ENCODE data around the gene TIMM44.
"Not testable (repeated sequence)": the region's sequence is repeated elsewhere in the genome, so short reads cannot be mapped to it uniquely, and the experiment has no call there.

TIMM44 gene

DNA sequence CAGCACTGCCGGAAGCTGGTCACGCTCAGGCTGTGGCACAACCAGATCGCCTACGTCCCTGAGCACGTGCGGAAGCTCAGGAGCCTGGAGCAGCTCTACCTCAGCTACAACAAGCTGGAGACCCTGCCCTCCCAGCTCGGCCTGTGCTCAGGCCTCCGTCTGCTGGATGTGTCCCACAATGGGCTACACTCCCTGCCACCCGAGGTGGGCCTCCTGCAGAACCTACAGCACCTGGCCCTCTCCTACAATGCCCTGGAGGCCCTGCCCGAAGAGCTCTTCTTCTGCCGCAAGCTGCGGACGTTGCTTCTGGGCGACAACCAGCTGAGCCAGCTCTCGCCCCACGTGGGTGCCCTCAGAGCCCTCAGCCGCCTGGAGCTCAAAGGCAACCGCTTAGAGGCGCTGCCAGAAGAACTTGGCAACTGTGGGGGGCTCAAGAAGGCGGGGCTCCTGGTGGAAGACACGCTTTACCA lies 43.0 kb downstream of the TIMM44 start:
- DNase-seq (ENCODE audit: low read depth): no peak

DNA sequence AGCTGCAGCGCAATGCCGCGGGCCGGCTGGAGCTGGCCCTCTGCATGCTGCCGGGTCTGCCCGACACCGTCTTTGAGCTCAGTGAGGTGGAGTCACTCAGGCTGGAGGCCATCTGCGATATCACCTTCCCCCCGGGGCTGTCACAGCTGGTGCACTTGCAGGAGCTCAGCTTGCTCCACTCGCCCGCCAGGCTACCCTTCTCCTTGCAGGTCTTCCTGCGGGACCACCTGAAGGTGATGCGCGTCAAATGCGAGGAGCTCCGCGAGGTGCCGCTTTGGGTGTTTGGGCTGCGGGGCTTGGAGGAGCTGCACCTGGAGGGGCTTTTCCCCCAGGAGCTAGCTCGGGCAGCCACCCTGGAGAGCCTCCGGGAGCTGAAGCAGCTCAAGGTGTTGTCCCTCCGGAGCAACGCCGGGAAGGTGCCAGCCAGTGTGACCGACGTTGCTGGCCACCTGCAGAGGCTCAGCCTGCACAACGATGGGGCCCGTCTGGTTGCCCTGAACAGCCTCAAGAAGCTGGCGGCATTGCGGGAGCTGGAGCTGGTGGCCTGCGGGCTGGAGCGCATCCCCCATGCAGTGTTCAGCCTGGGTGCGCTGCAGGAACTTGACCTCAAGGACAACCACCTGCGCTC lies 43.6 kb downstream of the TIMM44 start:
- no peak for DNase-seq (ENCODE audit: low read depth)

DNA sequence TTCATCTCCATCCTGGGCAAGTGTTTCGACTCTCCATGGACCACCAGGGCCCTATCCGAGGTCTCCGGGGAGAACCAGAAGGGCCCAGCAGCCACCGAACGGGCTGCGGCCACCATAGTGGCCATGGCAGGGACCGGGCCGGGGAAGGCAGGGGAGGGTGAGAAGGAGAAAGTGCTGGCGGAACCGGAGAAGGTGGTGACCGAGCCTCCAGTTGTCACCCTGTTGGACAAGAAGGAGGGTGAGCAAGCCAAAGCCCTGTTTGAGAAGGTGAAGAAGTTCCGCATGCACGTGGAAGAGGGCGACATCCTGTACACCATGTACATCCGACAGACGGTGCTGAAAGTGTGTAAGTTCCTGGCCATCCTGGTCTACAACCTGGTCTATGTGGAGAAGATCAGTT lies 44.5 kb downstream of the TIMM44 start:
- no peak for DNase-seq (ENCODE audit: low read depth)

- no peak for DNase-seq (ENCODE audit: low read depth)
Measured at GRCh38 chr19:7897292-7897691, 46.2 kb downstream of the TIMM44 start.

GRCh38 chr19:7895565-7895964 lies 47.9 kb downstream of the TIMM44 start:
- no peak for DNase-seq (ENCODE audit: low read depth)

- DNase-seq (ENCODE audit: low read depth): no peak
Measured at GRCh38 chr19:7894612-7895309, 48.7 kb downstream of the TIMM44 start.

- DNase-seq (ENCODE audit: low read depth): not testable (repeated sequence)
Measured at GRCh38 chr19:7893362-7894101, 49.9 kb downstream of the TIMM44 start.

DNA sequence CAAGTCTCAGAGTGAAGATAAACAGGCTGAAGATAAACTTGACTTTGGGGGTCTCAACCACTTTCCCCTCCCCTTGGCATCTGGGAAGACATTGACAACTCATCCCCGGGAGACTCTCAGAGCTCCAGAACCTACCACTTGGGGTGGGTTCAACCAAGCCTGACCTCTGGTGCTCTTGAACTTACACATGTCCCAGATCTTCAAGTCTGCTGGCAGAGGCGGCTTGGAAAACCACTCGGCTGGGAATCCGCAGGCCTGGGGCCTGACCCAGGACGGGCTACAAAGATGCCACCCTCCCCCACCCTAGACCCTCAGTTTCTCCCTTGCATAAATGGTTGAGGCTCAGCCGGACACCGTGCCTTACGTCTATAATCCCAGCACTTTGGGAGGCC lies 54.6 kb downstream of the TIMM44 start:
- DNase-seq (ENCODE audit: low read depth): no peak

DNA sequence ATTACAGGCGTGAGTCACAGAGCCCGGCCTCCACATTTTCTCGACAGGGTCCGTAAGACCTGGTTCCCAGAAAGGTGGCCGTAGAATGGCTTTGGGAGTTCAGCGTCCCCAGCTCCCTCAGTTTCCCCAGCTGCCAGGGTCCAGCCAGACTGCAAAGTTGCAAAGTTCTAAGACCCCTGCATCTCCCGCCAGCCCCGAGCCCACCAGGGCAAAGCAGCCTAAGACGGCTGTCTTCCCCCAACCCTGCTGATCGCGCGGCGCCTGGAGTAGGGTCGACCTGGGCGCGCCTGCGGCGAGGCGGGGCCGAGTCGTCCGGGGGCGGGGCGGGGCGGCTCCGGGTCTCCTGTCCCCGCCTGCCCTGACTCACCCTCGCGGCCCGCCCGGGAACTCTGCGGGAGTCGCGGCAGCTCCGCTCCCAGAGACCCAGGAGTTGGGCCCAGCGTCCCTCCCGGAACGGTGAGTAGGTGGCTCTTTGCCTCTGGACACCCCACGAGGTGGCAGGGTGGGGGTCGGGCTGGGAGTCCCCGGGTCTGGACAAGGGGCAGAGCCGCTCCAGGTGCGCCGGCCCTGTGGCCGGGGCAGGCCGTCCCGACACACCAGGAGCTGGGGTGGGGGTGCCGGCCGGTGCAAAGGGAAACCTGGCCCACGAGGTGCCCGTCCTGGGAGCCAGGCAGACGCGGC lies 55.2 kb downstream of the TIMM44 start, which contains the start of gene LRRC8E:
LRRC8E (plus strand) TSS at position 366 of the 681 bp plus-strand sequence. CDS start 7,094 bp downstream, outside the sequence.
- no peak for DNase-seq (ENCODE audit: low read depth)

DNA sequence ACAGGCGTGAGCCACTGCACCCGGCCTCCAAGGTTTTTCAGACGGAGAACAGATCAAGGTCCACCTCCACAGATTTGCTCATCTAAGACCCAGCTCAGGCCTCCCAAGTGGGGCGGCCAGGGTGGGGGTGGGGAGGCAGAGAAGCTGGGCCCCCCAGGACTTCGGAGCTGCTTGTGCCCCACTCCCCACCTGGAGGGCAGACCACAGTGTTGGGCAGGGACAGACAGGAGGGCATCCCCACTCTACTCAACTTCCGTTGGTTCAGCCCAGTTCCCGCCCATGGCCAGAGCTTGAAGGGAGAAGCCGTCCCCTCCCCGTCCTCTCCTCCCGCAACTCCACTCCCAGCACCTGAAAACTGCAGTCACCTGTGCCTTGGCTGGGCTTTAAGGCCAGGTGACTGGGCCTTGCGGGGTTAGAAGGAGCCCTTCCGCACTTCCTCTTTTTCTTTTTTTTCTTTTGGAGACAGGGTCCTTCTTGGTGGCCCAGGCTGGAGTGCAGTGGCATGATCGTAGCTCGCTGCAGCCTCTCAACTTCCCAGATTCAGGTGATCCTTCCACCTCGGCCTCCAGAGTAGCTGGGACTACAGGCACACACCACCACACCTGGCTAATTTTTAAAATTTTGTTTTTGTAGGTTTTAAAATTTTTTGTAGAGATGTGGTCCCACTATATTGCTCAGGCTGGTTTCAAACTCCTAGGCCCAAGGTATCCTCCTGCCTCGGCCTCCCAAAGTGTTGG lies 55.9 kb downstream of the TIMM44 start:
- DNase-seq (ENCODE audit: low read depth): no peak

DNA sequence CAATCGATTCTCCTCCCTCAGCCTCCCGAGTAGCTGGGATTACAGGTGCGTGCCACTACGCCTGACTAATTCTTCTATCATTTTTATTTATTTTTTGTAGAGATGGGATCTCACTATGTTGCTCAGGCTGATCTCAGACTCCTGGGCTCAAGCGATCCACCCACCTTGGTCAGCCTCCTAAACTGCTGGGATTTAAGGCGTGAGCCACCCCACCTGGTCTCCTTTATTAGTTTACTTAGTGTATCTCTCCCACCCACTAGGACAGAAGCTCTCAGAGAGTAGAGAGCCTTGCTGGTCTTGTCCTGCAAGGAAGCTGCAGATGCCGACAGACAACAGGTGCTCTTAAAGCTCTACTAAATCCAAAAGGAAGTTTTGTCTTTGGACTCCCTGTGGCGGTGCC lies 57.6 kb downstream of the TIMM44 start:
- DNase-seq (ENCODE audit: low read depth): no peak

- no peak for DNase-seq (ENCODE audit: low read depth)
Measured at GRCh38 chr19:7883796-7884570, 59.5 kb downstream of the TIMM44 start.

GRCh38 chr19:7883105-7883504 lies 60.4 kb downstream of the TIMM44 start:
- no peak for DNase-seq (ENCODE audit: low read depth)

- DNase-seq (ENCODE audit: low read depth): no peak
Measured at GRCh38 chr19:7881910-7882309, 61.6 kb downstream of the TIMM44 start.

DNA sequence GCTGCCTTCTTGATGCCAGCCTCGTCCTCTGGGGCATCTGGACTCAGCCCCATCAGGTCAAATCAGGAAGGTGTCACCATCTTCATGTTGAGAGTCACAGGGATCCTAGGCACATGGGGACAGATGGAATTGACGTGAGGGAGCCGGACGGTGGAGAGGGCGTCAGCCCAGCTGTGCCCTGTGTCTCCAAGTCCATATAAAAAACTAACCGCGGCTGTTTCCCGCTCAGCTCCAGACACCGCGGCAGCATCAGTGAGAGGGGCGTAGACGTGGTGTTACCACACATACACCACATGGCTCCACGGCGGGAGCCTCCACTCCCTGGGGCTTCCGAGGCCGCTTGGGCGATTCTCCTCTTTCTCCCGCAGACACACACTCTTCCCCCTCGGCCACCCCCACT lies 63.6 kb downstream of the TIMM44 start:
- no peak for DNase-seq (ENCODE audit: low read depth)

GRCh38 chr19:7879111-7879807 lies 64.2 kb downstream of the TIMM44 start:
- no peak for DNase-seq (ENCODE audit: low read depth)

DNA sequence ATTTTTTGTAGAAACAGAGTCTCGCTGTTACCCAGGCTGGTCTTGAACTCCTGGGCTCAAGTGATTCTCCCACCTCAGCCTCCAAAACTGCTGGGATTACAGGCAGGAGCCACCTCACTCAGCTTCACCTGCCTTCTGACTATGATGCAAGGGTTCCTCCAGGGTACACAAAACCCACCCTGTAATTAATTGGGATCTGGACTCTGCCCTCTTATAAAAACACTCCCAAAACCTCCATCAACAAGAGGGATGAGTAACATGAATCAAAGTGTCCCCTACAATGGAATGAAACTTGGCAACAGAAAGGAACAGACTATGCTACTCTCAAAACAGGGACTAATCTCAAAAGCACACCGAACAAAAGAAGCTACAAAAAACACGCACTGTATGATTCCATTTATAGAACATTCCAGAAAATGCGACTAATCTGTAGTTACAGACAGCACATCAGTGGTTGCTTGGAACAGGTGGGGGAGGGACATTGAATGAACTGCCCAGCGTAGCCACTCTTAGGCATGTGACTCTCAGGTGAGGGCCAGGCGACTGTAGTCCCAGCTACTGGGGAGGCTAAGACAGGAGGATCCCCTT lies 66.1 kb downstream of the TIMM44 start:
- DNase-seq (ENCODE audit: low read depth): no peak

All from non-pigmented ciliary epithelial cell (primary cell).